ENCODE results near the gene ACAD9. TPM values are rescaled to one million over a fixed set of nuclear protein-coding genes. Genes with fewer than 3 reads are reported as not detected.

ACAD9 gene
- total RNA-seq, 1 donor from 2014 or later, result 61.8 TPM

- no peak for TF ChIP-seq CTCF (IDR thresholded peaks at IDR 0.05; ENCODE audit: unreplicated experiment)
- Mint-ChIP-seq H3K4me3 (no peak overlapping the region), H3K36me3 (no peaks in the 10 kb centered on the region), H3K27ac (no peak overlapping the region), H3K4me1 (peaks cover 11% of the 10 kb centered on the region), H3K9me3 (peaks cover 3% of the 10 kb centered on the region), H3K27me3 (ENCODE audit: low read depth) (no peaks in the 10 kb centered on the region)
- no peak for DNase-seq (ENCODE audit: low spot score in 2 of 2, unreplicated experiment in 2 of 2)
Observed at GRCh38 chr3:128848936-128849335, 30.5 kb upstream of the ACAD9 start.

GRCh38 chr3:128849911-128850455 lies 29.4 kb upstream of the ACAD9 start:
- Mint-ChIP-seq H3K27me3 (ENCODE audit: low read depth) (no peaks in the 10 kb centered on the region), H3K36me3 (peaks cover 5% of the 10 kb centered on the region), H3K9me3 (peaks cover 12% of the 10 kb centered on the region), H3K4me1 (peaks cover 10% of the 10 kb centered on the region), H3K4me3 (no peak overlapping the region), H3K27ac (no peak overlapping the region)
- no peak for DNase-seq (ENCODE audit: low spot score in 2 of 2, unreplicated experiment in 2 of 2)
- TF ChIP-seq CTCF (IDR thresholded peaks at IDR 0.05; ENCODE audit: unreplicated experiment), result no peak

DNA sequence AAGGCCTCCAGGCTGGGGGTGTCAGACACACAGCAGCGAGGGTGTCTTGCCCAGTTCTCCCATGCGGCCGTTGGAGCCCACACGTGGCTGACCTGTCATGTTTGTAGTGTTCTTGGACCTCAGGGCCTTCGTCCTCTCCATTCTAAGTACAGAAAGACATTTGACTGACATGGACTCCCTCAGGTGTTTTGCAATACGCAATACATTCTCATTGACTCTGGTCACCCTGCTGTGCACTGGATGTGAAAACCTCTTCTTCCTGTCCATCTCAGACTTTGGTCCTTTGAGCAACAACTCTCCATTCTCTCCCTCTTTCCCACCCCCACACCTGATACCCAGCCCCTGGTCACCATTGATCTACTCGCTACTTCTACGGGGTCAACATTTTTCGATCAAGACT lies 28.9 kb upstream of the ACAD9 start:
- Mint-ChIP-seq H3K36me3 (peaks cover 5% of the 10 kb centered on the region), H3K4me1 (peaks cover 5% of the 10 kb centered on the region), H3K27ac (no peak overlapping the region), H3K27me3 (ENCODE audit: low read depth) (no peaks in the 10 kb centered on the region), H3K9me3 (peaks cover 18% of the 10 kb centered on the region), H3K4me3 (no peak overlapping the region)
- TF ChIP-seq CTCF (IDR thresholded peaks at IDR 0.05; ENCODE audit: unreplicated experiment), result no peak
- no peak for DNase-seq (ENCODE audit: low spot score in 2 of 2, unreplicated experiment in 2 of 2)

GRCh38 chr3:128851601-128852000 lies 27.8 kb upstream of the ACAD9 start:
- Mint-ChIP-seq H3K27ac (no peak overlapping the region), H3K27me3 (ENCODE audit: low read depth) (no peaks in the 10 kb centered on the region), H3K9me3 (peaks cover 20% of the 10 kb centered on the region), H3K4me3 (no peak overlapping the region), H3K36me3 (peaks cover 5% of the 10 kb centered on the region), H3K4me1 (no peaks in the 10 kb centered on the region)
- TF ChIP-seq CTCF (IDR thresholded peaks at IDR 0.05; ENCODE audit: unreplicated experiment), result no peak
- no peak for DNase-seq (ENCODE audit: low spot score in 2 of 2, unreplicated experiment in 2 of 2)

- H3K4me1 Mint-ChIP-seq, result no peaks in the 10 kb centered on the region
Observed at GRCh38 chr3:128853826-128854225, 25.6 kb upstream of the ACAD9 start.

More at GRCh38 chr3:128853826-128854225, 25.6 kb upstream of the ACAD9 start:
- no peak for TF ChIP-seq CTCF (IDR thresholded peaks at IDR 0.05; ENCODE audit: unreplicated experiment)
- Mint-ChIP-seq H3K4me3 (no peak overlapping the region), H3K27me3 (ENCODE audit: low read depth) (no peaks in the 10 kb centered on the region), H3K36me3 (peaks cover 14% of the 10 kb centered on the region), H3K9me3 (peaks cover 37% of the 10 kb centered on the region), H3K27ac (no peak overlapping the region)
- no peak for DNase-seq (ENCODE audit: low spot score in 2 of 2, unreplicated experiment in 2 of 2)

Measured in mesothelial cell of epicardium (in vitro differentiated cells).